OCI-LY7 (cell line): Measurements from ENCODE around the gene FOXJ3. TPM values are rescaled to one million over a fixed set of nuclear protein-coding genes. Genes with fewer than 3 reads are reported as not detected.

Experiments used
- BruUV-seq: library from RNA; stranded (reverse); fragments of 400-500 nt; replicated peaks from 2 replicates; lab custom pipeline; 2021; lab: Mats Ljungman, UMichigan
- CTCF ChIA-PET: fragments of 300-600 bp; sonication (Branson Sonifier 250); formaldehyde crosslinking; loops from one replicate; lab custom pipeline; 2022; ENCODE audit warnings: antibody characterized with exemption; ENCODE audit not compliant: unreplicated experiment; lab: Charles Lee
- POLR2A ChIA-PET: fragments of 300-600 bp; sonication (Branson Sonifier 250); formaldehyde crosslinking; loops from one replicate; lab custom pipeline; 2022; ENCODE audit warnings: antibody characterized with exemption; lab: Charles Lee
- DNase-seq: peaks from one replicate; pipeline ENCODE4 v3.0.0-alpha.2; 2015; ENCODE audit warnings: low spot score
- H2AFZ ChIP-seq: fragments of 200-600 bp; sonication (generic), shearing (Covaris generic); 2 replicates; pipeline ENCODE4 v1.6.1; 2014; ENCODE audit warnings: mild to moderate bottlenecking, antibody characterized with exemption, low read length, moderate library complexity
- H3K27ac ChIP-seq: fragments of 200-600 bp; sonication (generic); 2 replicates; pipeline ENCODE4 v1.5.1; 2014; ENCODE audit warnings: mixed run types, low read depth, mild to moderate bottlenecking, moderate library complexity, low read length, inconsistent platforms; ENCODE audit not compliant: poor library complexity, severe bottlenecking
- H3K36me3 ChIP-seq: fragments of 200-600 bp; sonication (generic); 2 replicates; pipeline ENCODE4 v1.6.1; 2014; ENCODE audit warnings: mild to moderate bottlenecking, antibody characterized with exemption, low read length, moderate library complexity, mixed read lengths; ENCODE audit not compliant: insufficient read depth
- H3K4me1 ChIP-seq: fragments of 200-600 bp; sonication (generic); 2 replicates; pipeline ENCODE4 v1.5.1; 2014; ENCODE audit warnings: mild to moderate bottlenecking, low read length; ENCODE audit not compliant: insufficient read depth, poor library complexity, severe bottlenecking
- H3K4me2 ChIP-seq: fragments of 200-600 bp; sonication (generic); 2 replicates; pipeline ENCODE4 v1.6.1; 2014; ENCODE audit warnings: mild to moderate bottlenecking, low read length
- H3K4me3 ChIP-seq: fragments of 200-600 bp; sonication (generic); 2 replicates; pipeline ENCODE4 v1.5.1; 2014; ENCODE audit warnings: mild to moderate bottlenecking, low read depth, low read length; ENCODE audit not compliant: poor library complexity, severe bottlenecking
- H3K79me2 ChIP-seq: fragments of 200-600 bp; sonication (generic); 2 replicates; pipeline ENCODE4 v1.6.1; 2016; ENCODE audit warnings: low read depth, mild to moderate bottlenecking, low read length, moderate library complexity, mixed read lengths; ENCODE audit not compliant: insufficient read depth
- H3K9me2 ChIP-seq: fragments of 200-600 bp; sonication (generic); 2 replicates; pipeline ENCODE4 v1.6.1; 2016; ENCODE audit warnings: mild to moderate bottlenecking, low read length, mixed read lengths; ENCODE audit not compliant: insufficient read depth
- H3K9me3 ChIP-seq: fragments of 200-600 bp; sonication (generic); 2 replicates; pipeline ENCODE4 v1.6.1; 2014; ENCODE audit warnings: mild to moderate bottlenecking, mixed run types, low read length, mixed read lengths
- H4K20me1 ChIP-seq: fragments of 200-600 bp; sonication (generic); 2 replicates; pipeline ENCODE4 v1.6.1; 2014; ENCODE audit warnings: mild to moderate bottlenecking, antibody characterized with exemption, low read length, moderate library complexity, mixed read lengths; ENCODE audit not compliant: insufficient read depth
- CTCF ChIP-seq: fragments of 200-600 bp; sonication (generic); conservative IDR thresholded peaks from 2 replicates; pipeline ENCODE4 v1.5.1; 2014; ENCODE audit warnings: mild to moderate bottlenecking, antibody characterized with exemption, low read length, moderate library complexity, mixed read lengths
- EZH2phosphoT487 ChIP-seq: fragments of 200-600 bp; sonication (generic); IDR thresholded peaks from 2 replicates; pipeline ENCODE4 v1.6.1; 2018; ENCODE audit warnings: low read depth, borderline replicate concordance, mild to moderate bottlenecking, mixed run types, antibody characterized with exemption, low read length, moderate library complexity, mixed read lengths
- intact Hi-C: fragments of 100-400 bp; cut with micrococcal nuclease; formaldehyde crosslinking; loops from one replicate; pipeline ENCODE4 v1.10.0; 2022; ENCODE audit not compliant: unreplicated experiment
- total RNA-seq, 2 experiments: library from RNA; depleted of rRNA in 1 of 2; stranded (reverse); fragments of >200 nt in 1 of 2; shearing (Covaris generic) in 1 of 2; gene quantifications; 2 replicates each; pipeline ENCODE4 v1.2.3, GENCODE V29; 2014 to 2022

FOXJ3 gene
- total RNA-seq, 2 experiments from 2014 or later, result 34.8 to 43.1 TPM

- intact Hi-C loops, result no loop called here
- CTCF ChIA-PET, result no interaction called here
- Histone ChIP-seq H3K9me3 (no peaks in the 10 kb centered on the region), H3K79me2 (no peaks in the 10 kb centered on the region), H3K36me3 (no peaks in the 10 kb centered on the region), H2AFZ (no peak overlapping the region), H3K27ac (no peak overlapping the region), H4K20me1 (no peaks in the 10 kb centered on the region), H3K4me1 (no peaks in the 10 kb centered on the region), H3K4me2 (no peak overlapping the region), H3K4me3 (no peak overlapping the region), H3K9me2 (no peaks in the 10 kb centered on the region)
- POLR2A ChIA-PET, result no interaction called here
- no peak for TF ChIP-seq EZH2phosphoT487
- TF ChIP-seq CTCF, result peak; percentile 36; the same call in 1 of the 2 replicates
- no TSS peak for BruUV-seq
- no peak for DNase-seq
Measured at GRCh38 chr1:42157667-42158066, 177.4 kb downstream of the FOXJ3 start.

GRCh38 chr1:42155362-42155761 is 179.7 kb downstream of the FOXJ3 start:
- Histone ChIP-seq H3K4me2 (no peak overlapping the region), H2AFZ (no peak overlapping the region), H3K27ac (no peak overlapping the region), H3K4me1 (no peaks in the 10 kb centered on the region), H3K36me3 (no peaks in the 10 kb centered on the region), H3K4me3 (no peak overlapping the region), H4K20me1 (no peaks in the 10 kb centered on the region), H3K9me2 (no peaks in the 10 kb centered on the region), H3K79me2 (no peaks in the 10 kb centered on the region), H3K9me3 (no peaks in the 10 kb centered on the region)
- CTCF ChIA-PET, result no interaction called here
- TF ChIP-seq CTCF, result no peak
- TF ChIP-seq EZH2phosphoT487, result no peak
- POLR2A ChIA-PET, result no interaction called here
- intact Hi-C loops, result no loop called here
- no peak for DNase-seq
- no TSS peak for BruUV-seq

GRCh38 chr1:42154685-42155084 is 180.3 kb downstream of the FOXJ3 start:
- no peak overlapping the region for H3K27ac ChIP-seq
- no peaks in the 10 kb centered on the region for H3K4me1 ChIP-seq
- no peak for DNase-seq
- no peaks in the 10 kb centered on the region for H4K20me1 ChIP-seq
- no peaks in the 10 kb centered on the region for H3K9me2 ChIP-seq
- no peaks in the 10 kb centered on the region for H3K36me3 ChIP-seq
- no peak for TF ChIP-seq CTCF
- no peak for TF ChIP-seq EZH2phosphoT487
- intact Hi-C loops, result no loop called here
- H3K9me3 ChIP-seq, result no peaks in the 10 kb centered on the region
- CTCF ChIA-PET, result no interaction called here
- no peak overlapping the region for H3K4me3 ChIP-seq
- POLR2A ChIA-PET, result interaction anchor here (0.6 kb wide), 1 partner anchor 1068 kb away, joined by 5 read pairs; no protein-coding TSS in a partner anchor
- no peak overlapping the region for H2AFZ ChIP-seq
- BruUV-seq, result no TSS peak
- H3K4me2 ChIP-seq, result no peak overlapping the region
- H3K79me2 ChIP-seq, result no peaks in the 10 kb centered on the region
